ENCODE data around the gene SYNE3.
"Not testable (repeated sequence)": the region's sequence is repeated elsewhere in the genome, so short reads cannot be mapped to it uniquely, and the experiment has no call there.

The SYNE3 gene

DNA sequence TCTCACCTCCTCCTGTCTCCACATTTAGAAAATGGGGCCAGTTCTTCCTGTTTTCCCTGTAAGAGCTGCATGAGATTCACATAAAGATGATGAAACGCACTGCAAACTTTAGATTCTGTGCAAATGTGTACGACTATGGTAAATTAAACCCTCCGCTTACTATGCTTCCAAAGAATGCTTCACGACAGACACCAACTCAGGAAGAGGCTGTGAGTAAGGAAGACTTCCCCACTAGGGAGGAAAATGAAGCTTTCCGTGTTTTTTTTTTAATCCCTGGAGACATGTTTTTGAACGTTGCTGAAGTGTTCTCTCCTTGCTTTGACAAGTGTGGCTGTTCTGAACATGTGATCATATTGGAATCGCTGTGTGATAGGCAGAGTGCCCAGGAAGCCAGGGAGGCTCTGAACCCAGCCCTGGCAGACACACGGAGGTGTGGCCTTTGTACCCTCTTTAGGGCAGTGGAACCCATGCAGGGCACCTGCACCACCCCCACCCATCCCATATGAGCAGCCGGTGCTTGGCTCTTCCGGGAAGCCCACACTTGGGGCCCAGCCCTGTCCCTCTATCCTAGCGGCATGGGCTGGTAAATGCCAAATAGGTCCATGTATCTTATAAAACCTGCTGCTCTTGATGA is 7.5 kb upstream of the SYNE3 start:
- no peak for DNase-seq (ENCODE audit: low read depth in 3 of 3, low spot score in 1 of 3)

DNA sequence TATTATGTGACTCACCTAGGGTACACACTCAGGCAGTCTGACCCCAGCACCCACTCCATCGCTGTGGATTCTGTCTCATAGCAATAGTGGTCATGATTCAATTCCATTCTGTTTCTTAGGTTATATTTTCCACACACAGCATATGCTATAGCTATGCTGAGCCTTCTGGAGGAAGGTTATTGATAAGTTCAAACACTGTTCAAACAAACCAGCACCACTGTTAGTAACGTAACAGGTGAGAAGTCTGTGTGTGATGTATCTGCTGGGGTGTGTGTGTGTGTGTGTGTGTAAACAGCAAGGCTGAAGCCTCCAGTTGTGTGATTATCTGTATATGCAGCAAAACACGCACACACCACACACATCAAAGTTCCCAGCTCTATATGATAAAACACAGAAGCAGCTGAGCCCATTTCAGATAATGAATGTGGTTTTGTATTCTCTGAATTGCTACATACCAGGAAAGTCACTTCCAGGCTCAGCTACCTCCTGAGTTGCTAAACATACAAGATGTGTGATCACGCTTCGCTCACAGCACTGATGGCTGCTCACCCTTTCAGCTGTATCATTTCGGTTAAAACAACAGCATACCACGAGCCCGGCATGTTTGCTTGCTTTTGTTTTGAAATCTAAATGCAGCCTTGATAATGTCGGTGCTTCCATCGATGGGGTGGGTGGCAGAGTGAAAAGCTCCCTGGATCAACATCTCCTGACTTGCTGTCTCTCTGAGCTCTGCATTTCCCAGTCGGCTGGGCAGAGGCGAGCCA is 6.8 kb upstream of the SYNE3 start:
- DNase-seq (ENCODE audit: low read depth in 3 of 3, low spot score in 1 of 3): no peak

- DNase-seq (ENCODE audit: low read depth in 3 of 3, low spot score in 1 of 3): no peak
These were observed 6.1 kb upstream of the SYNE3 start for GRCh38 chr14:95522556-95522955.

GRCh38 chr14:95522116-95522515 is 5.7 kb upstream of the SYNE3 start:
- no peak for DNase-seq (ENCODE audit: low read depth in 3 of 3, low spot score in 1 of 3)

- no peak for DNase-seq (ENCODE audit: low read depth in 3 of 3, low spot score in 1 of 3)
These were observed 4.6 kb upstream of the SYNE3 start for GRCh38 chr14:95521001-95521400.

GRCh38 chr14:95520346-95520745 is 3.9 kb upstream of the SYNE3 start:
- no peak for DNase-seq (ENCODE audit: low read depth in 3 of 3, low spot score in 1 of 3)

- peak in 2 of 3 donors; percentile 41 to 44 for DNase-seq (ENCODE audit: low read depth in 3 of 3, low spot score in 1 of 3)
These were observed 3.2 kb upstream of the SYNE3 start for GRCh38 chr14:95519699-95520098.

- DNase-seq (ENCODE audit: low read depth in 3 of 3, low spot score in 1 of 3): no peak
These were observed 1.7 kb upstream of the SYNE3 start for GRCh38 chr14:95518045-95518751.

DNA sequence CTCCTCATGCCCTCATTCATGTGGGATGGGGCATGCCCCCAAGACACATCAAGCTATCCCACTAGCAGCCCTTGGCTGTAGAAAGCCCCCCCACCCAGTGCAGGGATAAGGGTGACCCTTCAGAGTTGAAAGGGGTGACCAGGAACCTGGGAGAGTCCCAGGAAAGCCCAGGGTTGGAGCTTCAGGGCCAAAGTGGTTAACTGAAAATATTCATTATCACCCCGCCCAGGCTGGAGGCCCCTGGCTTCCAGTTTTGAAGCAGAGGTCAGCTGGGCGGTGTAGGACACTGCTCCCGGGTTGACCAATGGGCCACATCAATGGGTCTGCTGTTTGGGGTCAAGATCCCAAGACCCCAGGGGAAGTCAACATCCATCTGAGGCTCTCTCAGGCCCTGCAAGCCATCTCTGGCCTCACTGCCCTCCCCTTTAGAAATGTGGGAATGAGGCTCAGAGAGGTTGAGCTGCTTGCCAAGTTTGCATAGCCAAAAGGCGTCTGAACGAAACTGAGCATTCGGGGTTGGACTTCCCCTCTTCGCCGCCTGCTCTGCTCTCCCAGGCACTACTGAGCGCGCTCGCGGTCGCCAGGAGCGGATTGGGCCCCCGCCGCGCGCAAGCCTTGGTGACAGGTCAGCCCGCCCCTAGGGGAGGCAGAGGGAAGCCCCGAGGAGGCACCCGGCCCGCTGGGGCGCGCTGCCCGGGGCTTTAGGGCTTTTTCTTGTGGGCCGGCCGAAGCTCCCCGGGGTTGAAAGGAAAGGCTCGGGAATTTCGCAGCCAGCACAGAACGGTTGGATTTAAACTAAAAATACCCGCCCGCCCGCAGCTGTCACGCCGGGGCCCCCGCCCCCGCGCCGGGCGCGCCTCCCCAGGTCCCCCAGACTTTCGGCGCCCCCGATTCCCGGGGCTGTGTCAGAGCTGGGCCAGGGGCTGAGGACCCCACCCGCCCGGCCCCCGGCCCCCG is 576 bp downstream of the SYNE3 start:
- DNase-seq (ENCODE audit: low read depth in 3 of 3, low spot score in 1 of 3): peak; percentile 59 to 68 (median 67)

DNA sequence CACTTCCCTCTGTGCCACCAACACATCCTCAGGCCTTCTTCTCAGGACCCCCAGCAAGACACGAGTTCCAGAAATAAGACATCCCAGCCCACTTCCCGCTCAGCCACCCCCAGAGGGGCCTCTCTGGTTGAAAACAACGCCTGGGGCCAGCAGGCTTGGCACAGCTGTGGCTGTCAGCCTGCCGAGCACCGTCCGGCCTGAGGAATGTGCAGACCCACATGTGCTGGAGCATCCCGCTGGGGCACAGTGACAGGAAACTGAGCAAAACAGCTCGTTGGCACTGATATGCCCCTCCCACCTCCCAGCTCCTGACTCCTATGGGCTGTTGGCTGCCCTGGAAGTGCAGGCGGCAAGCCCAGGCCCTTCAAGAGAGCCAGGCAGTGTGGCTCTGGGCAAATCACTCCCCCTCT is 1.4 kb downstream of the SYNE3 start:
- no peak for DNase-seq (ENCODE audit: low read depth in 3 of 3, low spot score in 1 of 3)

DNA sequence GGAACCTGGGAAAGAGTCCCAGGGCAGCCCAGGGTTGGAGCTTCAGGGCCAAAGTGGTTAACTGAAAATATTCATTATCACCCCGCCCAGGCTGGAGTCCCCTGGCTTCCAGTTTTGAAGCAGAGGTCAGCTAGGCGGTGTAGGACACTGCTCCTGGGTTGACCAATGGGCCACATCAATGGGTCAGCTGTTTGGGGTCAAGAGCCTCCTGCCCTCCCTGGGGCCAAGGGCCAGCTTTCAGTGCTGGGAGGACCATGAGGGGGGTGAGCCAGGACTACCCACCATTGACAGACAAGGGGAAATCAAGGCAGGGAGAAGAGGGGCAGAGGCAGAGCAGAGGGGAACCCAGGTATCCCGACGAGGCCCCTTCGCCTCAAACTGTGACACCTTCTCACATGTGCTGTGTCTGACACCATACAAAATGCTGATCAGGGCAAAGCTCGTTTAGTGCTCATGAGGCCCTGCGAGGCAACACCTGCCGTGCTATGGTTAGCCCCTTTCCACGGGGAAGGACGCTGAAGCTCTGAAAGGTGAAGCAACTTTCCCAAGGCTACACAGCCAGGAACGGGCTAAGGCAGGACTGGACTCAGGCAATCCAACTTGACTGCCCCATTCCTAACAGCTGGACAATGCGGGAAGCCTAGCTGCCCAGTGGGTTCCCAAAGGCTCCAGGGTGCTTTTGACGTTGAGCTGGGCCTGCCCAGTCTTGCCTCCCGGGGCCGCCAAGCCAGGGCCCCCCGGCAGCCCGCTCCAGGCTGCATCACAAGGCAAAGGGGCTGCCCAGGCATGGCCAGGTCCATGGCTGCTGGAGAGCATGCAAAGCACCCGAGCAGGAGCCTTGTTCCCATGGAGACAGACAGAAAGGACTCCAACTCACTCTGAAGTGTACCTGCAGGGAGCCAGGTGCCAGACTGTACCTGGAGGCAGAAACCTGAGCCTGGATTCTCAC is 2.0 kb downstream of the SYNE3 start:
- no peak for DNase-seq (ENCODE audit: low read depth in 3 of 3, low spot score in 1 of 3)

DNA sequence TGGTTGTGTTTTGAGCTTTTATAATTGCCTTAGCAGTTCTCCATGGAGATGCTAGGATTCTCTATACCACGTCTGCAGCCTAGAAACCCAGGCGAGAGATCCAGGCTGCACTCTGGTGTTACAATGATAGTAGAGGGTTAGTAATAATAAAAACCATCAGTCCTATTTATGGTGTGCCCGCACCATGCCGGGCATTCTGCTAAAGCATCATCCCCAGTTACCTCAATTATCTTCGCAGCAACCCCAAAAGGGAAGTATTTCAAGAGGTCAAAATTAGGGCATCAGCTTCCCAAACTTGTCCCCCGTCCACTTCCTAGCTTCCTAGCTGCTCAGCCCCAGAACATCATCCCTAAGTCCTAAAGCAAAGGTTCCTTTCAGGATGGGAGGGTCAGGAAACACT is 3.2 kb downstream of the SYNE3 start:
- no peak for DNase-seq (ENCODE audit: low read depth in 3 of 3, low spot score in 1 of 3)

DNA sequence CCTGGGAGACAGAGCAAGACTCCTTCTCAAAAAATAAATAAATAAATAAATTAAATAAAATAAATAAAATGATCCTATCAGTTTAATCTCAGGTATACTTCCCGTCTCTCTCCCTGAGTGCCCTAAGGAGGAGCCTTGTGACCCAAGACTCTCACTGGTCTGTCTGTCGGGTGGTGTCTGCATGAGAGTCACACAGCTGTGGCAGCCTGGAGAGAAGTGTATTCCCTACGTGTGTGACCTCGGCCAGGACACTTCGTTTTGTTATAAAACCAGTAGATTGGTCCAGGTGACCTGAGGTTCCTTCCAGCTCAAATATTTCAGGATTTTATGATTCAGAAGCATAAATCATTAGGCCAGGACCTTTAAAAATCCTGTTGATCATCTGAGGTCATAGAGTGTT is 4.8 kb downstream of the SYNE3 start:
- DNase-seq (ENCODE audit: low read depth in 3 of 3, low spot score in 1 of 3): no peak

- no peak for DNase-seq (ENCODE audit: low read depth in 3 of 3, low spot score in 1 of 3)
These were observed 5.6 kb downstream of the SYNE3 start for GRCh38 chr14:95510804-95511203.

DNA sequence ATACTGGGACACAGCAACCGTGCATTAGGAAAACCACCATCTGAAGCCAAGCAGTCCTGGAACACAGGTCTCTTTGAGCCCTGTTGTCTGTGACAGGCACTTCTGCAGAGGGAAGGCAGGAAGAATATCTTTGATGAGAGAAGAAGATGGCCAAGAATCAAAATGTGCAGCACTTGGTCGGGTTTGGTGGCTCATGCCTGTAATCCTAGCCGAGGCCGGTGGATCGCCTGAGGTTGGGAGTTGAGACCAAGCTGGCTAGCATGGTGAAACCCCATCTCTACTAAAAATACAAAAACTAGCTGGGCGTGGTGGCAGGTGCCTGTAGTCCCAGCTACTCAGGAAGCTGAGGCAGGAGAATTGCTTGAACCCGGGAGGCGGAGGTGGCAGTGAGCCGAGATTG is 6.1 kb downstream of the SYNE3 start:
- DNase-seq (ENCODE audit: low read depth in 3 of 3, low spot score in 1 of 3): not testable (repeated sequence)

GRCh38 chr14:95509495-95509894 is 7.0 kb downstream of the SYNE3 start:
- no peak for DNase-seq (ENCODE audit: low read depth in 3 of 3, low spot score in 1 of 3)

DNA sequence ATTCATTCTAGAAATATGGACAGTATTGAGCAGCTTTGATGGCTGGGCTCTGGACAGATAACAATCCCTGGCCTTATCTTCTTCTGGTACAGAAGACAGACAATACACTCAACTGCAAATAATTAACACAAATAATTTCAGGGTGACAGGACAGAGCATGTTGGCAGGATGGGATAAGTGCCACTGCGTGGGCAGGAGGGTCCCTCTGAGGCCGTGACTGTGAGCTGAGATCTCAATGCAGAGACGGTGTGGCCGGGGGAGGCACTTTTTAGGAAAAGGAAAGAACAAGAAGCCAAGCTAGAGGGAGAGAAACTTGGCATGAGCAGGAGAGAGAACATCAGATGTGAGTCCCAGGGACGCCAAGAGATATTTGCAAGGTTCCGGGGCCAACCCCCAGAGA is 8.1 kb downstream of the SYNE3 start:
- DNase-seq (ENCODE audit: low read depth in 3 of 3, low spot score in 1 of 3): no peak

DNA sequence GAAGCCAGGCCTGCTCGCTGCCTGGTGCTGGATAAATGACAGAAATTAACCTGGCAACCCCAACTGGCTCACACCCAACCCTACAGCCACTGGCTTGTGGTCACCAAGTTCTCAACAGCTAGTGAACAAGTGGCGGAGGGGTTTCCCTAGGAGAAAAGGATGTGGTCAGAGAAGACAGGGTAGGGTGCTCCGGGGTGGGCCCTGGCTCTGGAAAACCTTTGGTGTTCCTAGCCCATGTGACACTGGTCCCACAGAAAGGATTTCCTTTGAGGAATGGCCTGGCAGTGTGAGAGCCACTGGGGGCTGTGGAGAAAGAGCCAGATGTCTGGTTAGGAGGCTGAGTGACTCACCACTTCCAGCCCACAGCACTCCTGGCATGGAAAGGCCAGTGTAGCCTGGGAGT is 8.7 kb downstream of the SYNE3 start:
- DNase-seq (ENCODE audit: low read depth in 3 of 3, low spot score in 1 of 3): no peak

DNA sequence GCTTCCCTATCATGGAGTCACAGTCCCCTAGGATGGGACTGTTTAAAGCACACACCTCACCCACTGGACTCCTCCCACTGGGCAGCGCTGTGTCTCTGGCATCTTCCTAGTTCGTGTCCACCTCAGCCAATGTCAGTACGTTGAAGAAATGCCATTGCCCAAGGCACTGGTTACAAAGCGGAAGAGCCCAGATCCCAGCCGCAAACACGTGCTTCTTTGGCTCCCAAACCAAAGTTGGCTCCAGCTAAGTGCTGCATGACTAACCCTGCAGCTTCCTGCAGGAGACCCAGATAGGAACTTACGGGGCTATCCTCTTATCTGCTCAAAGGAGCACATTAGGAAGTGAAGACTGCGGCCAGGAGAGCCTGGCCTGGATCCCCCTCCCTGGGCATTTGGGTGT is 9.3 kb downstream of the SYNE3 start:
- DNase-seq (ENCODE audit: low read depth in 3 of 3, low spot score in 1 of 3): no peak

DNA sequence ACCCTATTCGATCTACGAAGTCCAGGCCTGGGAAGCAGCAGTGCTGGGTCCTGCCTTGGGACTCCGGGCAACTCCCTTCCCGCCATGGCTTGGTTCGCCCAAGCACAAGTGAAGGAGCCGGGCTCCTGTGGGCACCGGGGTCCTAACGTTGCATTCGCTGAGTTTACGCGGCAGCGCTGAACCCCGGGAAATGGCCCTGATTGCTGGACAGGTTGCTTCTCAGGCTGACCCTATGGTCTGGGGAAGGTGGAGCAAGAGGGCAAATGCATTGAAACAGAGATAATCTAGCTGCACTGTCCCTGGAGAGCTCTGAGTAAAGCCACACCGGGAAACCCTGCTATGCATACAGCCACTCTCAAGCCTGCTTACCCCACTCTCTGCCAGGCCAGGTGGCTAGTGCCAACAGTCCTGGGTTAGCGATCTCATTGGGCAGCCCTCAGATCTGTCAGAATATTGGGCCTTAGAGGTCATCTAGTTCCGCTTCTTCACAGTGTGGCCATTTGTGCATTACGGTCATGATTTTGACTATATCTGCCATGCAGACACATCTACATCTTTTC is 11.3 kb downstream of the SYNE3 start:
- DNase-seq (ENCODE audit: low read depth in 3 of 3, low spot score in 1 of 3): no peak
